ENCODE measurements around the gene SGO2.
A peak's percentile ranks its signal among the peaks of the same experiment; 100 is the strongest.
"Not testable (repeated sequence)": the region's sequence is repeated elsewhere in the genome, so short reads cannot be mapped to it uniquely, and the experiment has no call there.

The SGO2 gene

DNA sequence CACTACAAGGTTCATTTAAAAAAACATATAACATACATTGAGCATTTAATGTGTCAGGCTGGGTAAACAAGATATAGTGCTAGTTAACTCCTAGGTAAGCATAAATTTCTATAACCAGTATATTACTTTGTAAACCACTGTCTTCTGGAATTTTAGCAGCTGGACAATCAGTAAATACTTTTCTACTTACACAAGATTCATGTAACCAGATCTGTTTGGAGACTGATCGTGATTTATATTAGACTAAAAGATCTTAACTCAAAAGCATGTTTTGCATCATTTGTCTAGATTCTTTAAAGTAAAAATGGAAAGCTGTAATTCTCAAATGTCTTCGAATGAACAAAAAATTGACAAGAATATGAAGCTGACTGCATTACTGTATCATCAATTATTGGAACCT, 941 bp upstream of the SGO2 start:
- Histone ChIP-seq H3K9ac (ENCODE audit: low read depth, low read length) (no peak overlapping the region), H3K27ac (ENCODE audit: low read depth, low read length) (no peak overlapping the region), H3K36me3 (ENCODE audit: insufficient read depth, low read length) (no peaks in the 10 kb centered on the region), H3K27me3 (ENCODE audit: insufficient read depth, low read length) (peaks cover 31% of the 10 kb centered on the region), H3K9me3 (ENCODE audit: insufficient read depth, low read depth, low read length) (no peaks in the 10 kb centered on the region), H3K4me3 (ENCODE audit: low read length) (no peak overlapping the region), H3K4me1 (ENCODE audit: insufficient read depth, low read length) (peaks cover 8% of the 10 kb centered on the region)
- 100% methylated on average over 1 of the region's 2 CpGs for WGBS

DNA sequence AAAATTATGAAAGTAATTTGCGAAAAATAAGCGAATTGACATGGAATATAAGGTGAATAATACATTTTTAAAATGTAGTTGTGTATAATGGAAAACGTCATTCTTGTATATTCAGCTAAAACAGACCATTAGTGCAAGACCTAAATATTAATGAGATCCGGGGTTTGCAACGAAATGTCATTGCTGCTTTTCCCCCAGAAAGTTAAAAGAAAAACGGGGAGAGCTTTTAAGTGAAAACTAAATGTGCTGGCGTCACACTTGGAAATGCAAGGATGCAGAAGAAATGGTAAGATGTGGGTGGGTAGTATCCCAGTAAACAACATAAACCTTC, 491 bp upstream of the SGO2 start:
- Histone ChIP-seq H3K36me3 (ENCODE audit: insufficient read depth, low read length) (no peaks in the 10 kb centered on the region), H3K4me3 (ENCODE audit: low read length) (peak overlapping the region; percentile 89), H3K27me3 (ENCODE audit: insufficient read depth, low read length) (peaks cover 27% of the 10 kb centered on the region), H3K9me3 (ENCODE audit: insufficient read depth, low read depth, low read length) (no peaks in the 10 kb centered on the region), H3K27ac (ENCODE audit: low read depth, low read length) (no peak overlapping the region), H3K4me1 (ENCODE audit: insufficient read depth, low read length) (peaks cover 8% of the 10 kb centered on the region), H3K9ac (ENCODE audit: low read depth, low read length) (no peak overlapping the region)
- 46% methylated on average over 7 of the region's 7 CpGs for WGBS

DNA sequence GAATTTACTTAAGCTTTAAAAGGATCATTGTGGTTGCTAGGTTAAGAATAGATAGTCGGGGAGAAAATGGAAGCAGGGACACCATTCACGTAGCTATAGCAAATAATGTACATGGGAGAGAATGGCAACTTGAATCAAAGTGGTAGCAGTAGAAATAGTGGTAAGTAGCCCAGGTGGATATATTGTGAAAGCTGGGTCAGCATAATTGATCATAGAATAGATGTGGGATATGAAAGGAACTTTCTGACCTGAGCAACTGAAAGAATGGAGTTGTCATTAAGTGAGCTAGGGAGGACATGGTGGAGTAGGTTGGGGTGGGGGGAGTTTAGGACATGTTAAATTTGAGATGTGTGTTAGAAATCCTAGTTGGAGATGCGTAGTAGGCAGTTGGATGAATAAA, 2.2 kb downstream of the SGO2 start:
- Histone ChIP-seq H3K36me3 (ENCODE audit: insufficient read depth, low read length) (peaks cover 3% of the 10 kb centered on the region), H3K4me3 (ENCODE audit: low read length) (no peak overlapping the region), H3K9me3 (ENCODE audit: insufficient read depth, low read depth, low read length) (no peaks in the 10 kb centered on the region), H3K27ac (ENCODE audit: low read depth, low read length) (no peak overlapping the region), H3K9ac (ENCODE audit: low read depth, low read length) (no peak overlapping the region), H3K27me3 (ENCODE audit: insufficient read depth, low read length) (peaks cover 10% of the 10 kb centered on the region), H3K4me1 (ENCODE audit: insufficient read depth, low read length) (peaks cover 8% of the 10 kb centered on the region)
- 94% methylated on average over 2 of the region's 3 CpGs for WGBS

DNA sequence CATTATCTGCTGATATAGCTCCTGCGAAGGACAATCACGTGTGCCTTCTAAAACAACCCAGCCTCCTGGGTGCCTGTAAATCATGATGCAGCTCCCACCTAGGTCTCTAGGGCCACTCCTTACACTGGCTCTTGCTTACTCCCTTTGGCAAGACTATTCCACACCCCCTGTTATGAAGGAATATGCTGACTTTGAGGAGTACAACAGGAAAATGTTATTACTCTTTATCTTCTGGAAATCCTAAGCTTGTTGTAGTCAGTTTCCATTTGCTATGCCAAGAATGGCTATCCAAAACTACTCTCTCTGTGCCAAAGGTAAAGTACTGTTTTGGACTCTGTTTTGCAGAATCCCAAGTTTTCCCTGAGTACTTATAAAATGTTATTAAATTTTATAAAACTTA, 7.7 kb downstream of the SGO2 start:
- no peaks in the 10 kb centered on the region for H3K4me1 ChIP-seq (ENCODE audit: insufficient read depth, low read length)
- no peak overlapping the region for H3K4me3 ChIP-seq (ENCODE audit: low read length)
- no peak overlapping the region for H3K9ac ChIP-seq (ENCODE audit: low read depth, low read length)
- 94% methylated on average over 2 of the region's 2 CpGs for WGBS
- H3K27ac ChIP-seq (ENCODE audit: low read depth, low read length) = no peak overlapping the region
- H3K27me3 ChIP-seq (ENCODE audit: insufficient read depth, low read length) = no peaks in the 10 kb centered on the region
- H3K9me3 ChIP-seq (ENCODE audit: insufficient read depth, low read depth, low read length) = no peaks in the 10 kb centered on the region
- peaks cover 47% of the 10 kb centered on the region for H3K36me3 ChIP-seq (ENCODE audit: insufficient read depth, low read length)

DNA sequence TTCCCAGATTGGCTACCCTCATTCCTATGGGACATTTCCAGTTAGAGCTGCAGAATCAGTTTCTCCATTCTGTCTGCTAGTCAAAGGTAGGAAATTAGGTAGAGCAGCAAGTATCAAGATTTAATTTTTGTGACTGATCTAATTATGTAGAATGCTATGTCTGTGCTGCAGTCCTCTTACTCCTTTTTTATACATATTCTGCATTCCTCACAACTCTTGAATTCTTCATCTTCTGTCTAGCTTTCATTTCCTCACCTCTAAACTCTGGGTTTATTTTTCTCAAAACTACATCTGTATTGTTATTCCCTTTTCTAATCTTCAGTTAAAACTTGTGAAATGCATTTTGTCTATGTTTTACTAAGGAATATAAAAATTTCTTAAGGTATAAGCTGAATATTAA, 8.6 kb downstream of the SGO2 start:
- no peaks in the 10 kb centered on the region for H3K9me3 ChIP-seq (ENCODE audit: insufficient read depth, low read depth, low read length)
- H3K4me1 ChIP-seq (ENCODE audit: insufficient read depth, low read length) = no peaks in the 10 kb centered on the region
- H3K27me3 ChIP-seq (ENCODE audit: insufficient read depth, low read length) = no peaks in the 10 kb centered on the region
- H3K27ac ChIP-seq (ENCODE audit: low read depth, low read length) = no peak overlapping the region
- H3K4me3 ChIP-seq (ENCODE audit: low read length) = no peak overlapping the region
- H3K36me3 ChIP-seq (ENCODE audit: insufficient read depth, low read length) = peaks cover 50% of the 10 kb centered on the region
- H3K9ac ChIP-seq (ENCODE audit: low read depth, low read length) = no peak overlapping the region

DNA sequence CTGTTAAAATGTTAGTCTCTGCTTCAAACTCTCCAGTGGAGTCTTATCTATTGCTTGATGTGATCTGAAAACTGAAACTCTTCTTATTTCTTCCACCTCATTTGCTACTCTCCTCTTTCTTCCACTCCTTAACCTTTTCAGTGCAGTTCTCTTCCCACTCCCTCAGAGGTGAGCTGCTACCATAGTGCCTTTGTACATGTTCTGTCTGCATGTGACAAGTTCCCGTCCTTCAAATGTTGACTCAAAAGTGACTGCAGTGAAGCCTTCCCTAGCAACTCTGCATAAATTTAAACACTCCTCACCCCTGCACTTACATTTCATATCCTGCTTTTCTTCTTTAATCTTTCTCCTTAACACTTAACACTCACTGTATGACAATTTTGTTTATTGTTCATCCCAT, 12.1 kb downstream of the SGO2 start:
- Histone ChIP-seq H3K27me3 (ENCODE audit: insufficient read depth, low read length) (no peaks in the 10 kb centered on the region), H3K4me1 (ENCODE audit: insufficient read depth, low read length) (no peaks in the 10 kb centered on the region), H3K9me3 (ENCODE audit: insufficient read depth, low read depth, low read length) (no peaks in the 10 kb centered on the region), H3K36me3 (ENCODE audit: insufficient read depth, low read length) (peaks cover 78% of the 10 kb centered on the region), H3K27ac (ENCODE audit: low read depth, low read length) (no peak overlapping the region), H3K4me3 (ENCODE audit: low read length) (no peak overlapping the region), H3K9ac (ENCODE audit: low read depth, low read length) (no peak overlapping the region)
- 90% methylated on average over 1 of the region's 1 CpG for WGBS

DNA sequence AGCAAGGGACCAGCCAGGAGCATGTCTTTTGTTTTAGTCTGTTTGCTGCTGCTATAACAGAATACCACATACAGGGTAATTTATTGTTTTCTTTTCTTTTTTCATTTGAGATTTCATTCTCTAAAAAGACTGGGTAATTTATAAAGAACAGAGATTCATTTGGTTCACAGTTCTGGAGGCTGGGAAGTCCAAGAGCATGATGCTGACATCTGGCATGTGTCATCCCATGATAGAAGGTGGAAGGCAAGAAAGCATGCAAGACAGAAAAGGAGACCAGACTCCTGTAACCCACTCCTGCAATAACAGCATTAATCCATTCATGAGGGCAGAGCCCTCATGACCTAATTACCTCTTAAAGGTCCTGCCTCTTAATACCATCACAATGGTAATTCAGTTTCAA, 14.8 kb downstream of the SGO2 start:
- no peak overlapping the region for H3K27ac ChIP-seq (ENCODE audit: low read depth, low read length)
- H3K4me1 ChIP-seq (ENCODE audit: insufficient read depth, low read length) = no peaks in the 10 kb centered on the region
- H3K27me3 ChIP-seq (ENCODE audit: insufficient read depth, low read length) = no peaks in the 10 kb centered on the region
- no peak overlapping the region for H3K9ac ChIP-seq (ENCODE audit: low read depth, low read length)
- peaks cover 84% of the 10 kb centered on the region for H3K36me3 ChIP-seq (ENCODE audit: insufficient read depth, low read length)
- no peak overlapping the region for H3K4me3 ChIP-seq (ENCODE audit: low read length)
- H3K9me3 ChIP-seq (ENCODE audit: insufficient read depth, low read depth, low read length) = no peaks in the 10 kb centered on the region

DNA sequence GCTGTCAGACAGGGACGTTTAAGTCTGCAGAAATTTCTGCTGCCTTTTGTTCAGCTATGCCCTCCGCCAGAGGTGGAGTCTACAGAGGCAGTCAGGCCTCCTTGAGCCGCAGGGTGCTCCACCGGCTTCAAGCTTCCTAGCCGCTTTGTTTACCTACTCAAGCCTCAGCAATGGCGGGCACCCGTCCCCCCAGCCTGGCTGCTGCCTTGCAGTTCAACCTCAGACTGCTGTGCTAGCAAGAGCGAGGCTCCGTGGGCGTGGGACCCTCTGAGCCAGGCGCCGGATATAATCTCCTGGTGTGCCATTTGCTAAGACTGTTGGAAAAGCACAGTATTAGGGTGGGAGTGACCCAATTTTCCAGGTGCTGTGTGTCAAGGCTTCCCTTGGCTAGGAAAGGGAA, 40.6 kb downstream of the SGO2 start:
- H3K27ac ChIP-seq (ENCODE audit: low read depth, low read length); H3K4me3 ChIP-seq (ENCODE audit: low read length); H3K9me3 ChIP-seq (ENCODE audit: insufficient read depth, low read depth, low read length); H3K4me1 ChIP-seq (ENCODE audit: insufficient read depth, low read length); H3K27me3 ChIP-seq (ENCODE audit: insufficient read depth, low read length); H3K9ac ChIP-seq (ENCODE audit: low read depth, low read length): not testable (repeated sequence)
- H3K36me3 ChIP-seq (ENCODE audit: insufficient read depth, low read length) = peaks cover 21% of the 10 kb centered on the region
- 96% methylated on average over 12 of the region's 12 CpGs for WGBS

DNA sequence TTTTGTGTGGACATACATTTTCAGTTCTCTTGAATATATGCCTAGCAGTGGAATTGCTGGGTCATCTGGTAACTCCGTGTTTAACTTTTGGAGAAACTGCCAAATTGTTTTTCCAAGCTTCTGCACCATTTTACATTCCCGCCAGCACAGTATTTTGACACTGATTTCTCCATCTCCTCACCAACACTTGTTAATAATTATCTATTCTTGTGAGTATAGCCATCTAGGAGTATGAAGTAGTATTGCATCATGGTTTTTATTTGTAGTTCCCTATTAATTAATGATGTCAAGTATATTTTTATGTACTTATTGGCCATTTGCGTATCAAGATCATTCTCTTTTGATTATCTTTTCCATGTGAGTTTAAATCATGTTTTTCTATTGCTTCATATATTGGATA, 41.9 kb downstream of the SGO2 start:
- Histone ChIP-seq H3K9ac (ENCODE audit: low read depth, low read length) (no peak overlapping the region), H3K27me3 (ENCODE audit: insufficient read depth, low read length) (no peaks in the 10 kb centered on the region), H3K36me3 (ENCODE audit: insufficient read depth, low read length) (peaks cover 30% of the 10 kb centered on the region), H3K9me3 (ENCODE audit: insufficient read depth, low read depth, low read length) (0 out of 2 replicates have a peak, but pooled peaks cover 3% of the 10 kb centered on the region), H3K4me1 (ENCODE audit: insufficient read depth, low read length) (no peaks in the 10 kb centered on the region), H3K4me3 (ENCODE audit: low read length) (no peak overlapping the region), H3K27ac (ENCODE audit: low read depth, low read length) (no peak overlapping the region)
- WGBS = 95% methylated on average over 2 of the region's 3 CpGs

DNA sequence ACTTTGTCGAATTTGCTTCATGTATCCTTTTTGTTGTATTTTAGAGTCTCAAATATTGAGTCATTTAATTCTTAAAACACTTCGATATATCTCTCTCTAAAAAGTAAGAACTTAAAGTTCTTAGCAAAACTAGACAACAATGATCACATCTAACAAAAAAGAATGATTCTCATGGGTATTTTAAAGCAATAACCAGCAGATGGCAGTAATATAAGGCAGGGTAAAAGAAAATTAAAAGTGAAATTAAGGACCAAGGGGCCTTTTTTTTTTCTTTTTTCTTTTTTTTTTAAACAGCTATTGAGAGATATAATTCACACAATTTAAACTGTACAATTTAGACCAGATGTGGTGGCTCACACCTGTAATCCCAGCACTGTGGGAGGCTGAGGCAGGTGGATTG, 50.0 kb downstream of the SGO2 start:
- Histone ChIP-seq H3K36me3 (ENCODE audit: insufficient read depth, low read length) (peaks cover 15% of the 10 kb centered on the region; the same call in 1 of the 2 replicates), H3K27ac (ENCODE audit: low read depth, low read length) (no peak overlapping the region), H3K4me1 (ENCODE audit: insufficient read depth, low read length) (no peaks in the 10 kb centered on the region), H3K9ac (ENCODE audit: low read depth, low read length) (no peak overlapping the region), H3K4me3 (ENCODE audit: low read length) (no peak overlapping the region), H3K27me3 (ENCODE audit: insufficient read depth, low read length) (no peaks in the 10 kb centered on the region), H3K9me3 (ENCODE audit: insufficient read depth, low read depth, low read length) (no peaks in the 10 kb centered on the region)
- WGBS = no CpG with 5 or more reads among the region's 2 CpGs

DNA sequence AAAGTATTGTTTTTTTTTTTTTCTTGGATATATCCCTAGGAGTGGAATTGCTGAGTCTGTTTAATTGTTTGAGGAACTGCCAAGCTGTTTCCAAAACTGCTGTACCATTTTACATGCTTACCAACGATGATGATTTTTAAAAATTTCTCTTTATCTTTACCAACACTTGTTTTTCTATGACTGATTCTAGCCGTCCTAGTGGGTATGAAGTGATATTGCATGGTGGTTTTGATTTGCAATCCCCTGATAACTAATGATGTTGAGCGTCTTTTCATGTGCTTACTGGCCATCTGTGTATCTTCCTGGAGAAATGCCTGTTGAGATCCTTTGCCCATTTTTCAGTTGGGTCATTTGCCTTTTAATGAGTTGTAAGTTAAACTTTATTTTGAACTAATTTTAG, 51.0 kb downstream of the SGO2 start:
- Histone ChIP-seq H3K9ac (ENCODE audit: low read depth, low read length) (no peak overlapping the region), H3K4me1 (ENCODE audit: insufficient read depth, low read length) (no peaks in the 10 kb centered on the region), H3K36me3 (ENCODE audit: insufficient read depth, low read length) (0 out of 2 replicates have a peak, but pooled peaks cover 5% of the 10 kb centered on the region), H3K27me3 (ENCODE audit: insufficient read depth, low read length) (no peaks in the 10 kb centered on the region), H3K27ac (ENCODE audit: low read depth, low read length) (no peak overlapping the region), H3K9me3 (ENCODE audit: insufficient read depth, low read depth, low read length) (no peaks in the 10 kb centered on the region), H3K4me3 (ENCODE audit: low read length) (no peak overlapping the region)
- 95% methylated on average over 2 of the region's 3 CpGs for WGBS

DNA sequence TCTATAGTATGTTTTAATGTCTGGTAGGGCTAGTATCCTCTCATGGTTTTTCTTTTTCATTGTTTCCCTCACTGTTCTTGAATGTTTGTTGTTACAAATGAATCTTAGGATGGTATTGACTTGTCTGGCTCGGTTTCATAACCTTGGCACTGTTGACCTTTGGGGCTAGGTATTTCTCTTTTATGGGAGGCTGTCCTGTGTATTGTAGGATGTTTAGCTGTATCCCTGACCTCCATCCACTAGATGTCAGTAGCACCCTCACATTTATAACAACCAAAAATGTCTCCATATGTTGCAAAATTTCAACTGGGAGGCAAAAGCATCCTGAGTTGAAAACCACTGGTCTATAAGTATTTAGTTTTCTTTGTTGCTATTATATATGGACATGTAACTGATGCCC, 52.8 kb downstream of the SGO2 start:
- H3K27ac ChIP-seq (ENCODE audit: low read depth, low read length) = no peak overlapping the region
- H3K9ac ChIP-seq (ENCODE audit: low read depth, low read length) = no peak overlapping the region
- no peaks in the 10 kb centered on the region for H3K9me3 ChIP-seq (ENCODE audit: insufficient read depth, low read depth, low read length)
- 84% methylated on average over 1 of the region's 1 CpG for WGBS
- H3K36me3 ChIP-seq (ENCODE audit: insufficient read depth, low read length) = no peaks in the 10 kb centered on the region
- no peaks in the 10 kb centered on the region for H3K4me1 ChIP-seq (ENCODE audit: insufficient read depth, low read length)
- H3K27me3 ChIP-seq (ENCODE audit: insufficient read depth, low read length) = no peaks in the 10 kb centered on the region
- no peak overlapping the region for H3K4me3 ChIP-seq (ENCODE audit: low read length)
